NCI-H2081 treated with DMSO at 0.1 percent for 48 hours (cell line): ENCODE data around the gene UNC93B1.

Experiments used
- DNase-seq: peaks from one replicate; lab custom pipeline; 2025; lab: John Stamatoyannopoulos, UW

Gene UNC93B1

DNA sequence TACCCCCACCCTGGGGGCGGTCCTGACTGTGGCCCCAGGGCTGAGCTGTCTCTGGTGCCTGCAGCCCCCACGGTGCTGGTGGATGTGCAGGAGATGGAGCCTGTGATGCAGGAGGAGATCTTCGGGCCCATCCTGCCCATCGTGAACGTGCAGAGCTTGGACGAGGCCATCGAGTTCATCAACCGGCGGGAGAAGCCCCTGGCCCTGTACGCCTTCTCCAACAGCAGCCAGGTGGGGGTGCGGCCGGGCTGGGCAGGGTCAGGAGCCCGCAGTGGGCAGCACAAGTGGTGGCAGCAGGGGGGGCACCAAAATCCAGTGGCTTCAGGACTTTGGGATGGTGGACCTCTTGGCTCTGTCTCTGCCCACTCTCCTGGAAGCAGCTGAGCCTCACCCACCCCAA is 18.6 kb upstream of the UNC93B1 start:
- DNase-seq = no peak

DNA sequence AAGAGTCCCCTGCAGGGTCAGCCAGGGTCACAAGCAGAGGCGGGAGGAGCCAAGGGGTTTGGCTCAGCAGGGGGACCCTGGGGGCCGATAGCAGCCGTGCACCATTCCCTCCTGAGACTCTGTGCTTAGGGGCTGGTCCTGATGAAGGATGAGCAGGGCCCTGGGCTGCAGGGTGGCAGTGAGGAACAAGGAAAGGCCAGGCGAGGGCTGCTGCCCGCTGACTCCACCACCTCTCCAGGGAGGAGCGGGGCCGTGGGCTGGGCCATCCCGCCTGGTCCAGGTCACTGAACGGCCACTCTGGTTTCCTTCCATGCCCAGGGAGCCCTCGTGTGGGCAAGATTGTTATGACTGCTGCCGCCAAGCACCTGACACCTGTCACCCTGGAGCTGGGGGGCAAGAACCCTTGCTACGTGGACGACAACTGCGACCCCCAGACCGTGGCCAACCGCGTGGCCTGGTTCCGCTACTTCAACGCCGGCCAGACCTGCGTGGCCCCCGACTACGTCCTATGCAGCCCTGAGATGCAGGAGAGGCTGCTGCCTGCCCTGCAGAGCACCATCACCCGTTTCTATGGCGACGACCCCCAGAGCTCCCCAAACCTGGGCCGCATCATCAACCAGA is 17.4 kb upstream of the UNC93B1 start:
- no peak for DNase-seq

DNA sequence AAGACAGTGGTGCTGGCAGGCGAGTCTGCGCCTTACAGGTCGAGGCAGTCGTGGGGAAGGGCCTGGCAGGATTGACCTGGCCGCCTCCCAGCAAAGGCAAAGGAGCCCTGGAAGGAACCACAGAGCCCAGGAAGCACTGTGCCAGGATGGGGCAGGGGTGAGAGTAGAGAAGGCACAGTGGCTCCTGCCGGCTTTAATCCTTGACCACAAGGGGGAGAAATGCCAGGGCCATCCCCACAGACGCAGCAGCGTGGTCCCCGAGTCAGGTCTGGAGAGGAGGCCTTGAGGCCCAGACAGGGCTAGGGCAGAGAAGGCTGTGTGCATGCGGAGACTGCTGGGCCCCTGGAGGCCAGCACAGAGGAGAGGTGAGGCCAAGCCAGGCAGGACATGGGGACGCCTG is 16.7 kb upstream of the UNC93B1 start:
- no peak for DNase-seq

DNA sequence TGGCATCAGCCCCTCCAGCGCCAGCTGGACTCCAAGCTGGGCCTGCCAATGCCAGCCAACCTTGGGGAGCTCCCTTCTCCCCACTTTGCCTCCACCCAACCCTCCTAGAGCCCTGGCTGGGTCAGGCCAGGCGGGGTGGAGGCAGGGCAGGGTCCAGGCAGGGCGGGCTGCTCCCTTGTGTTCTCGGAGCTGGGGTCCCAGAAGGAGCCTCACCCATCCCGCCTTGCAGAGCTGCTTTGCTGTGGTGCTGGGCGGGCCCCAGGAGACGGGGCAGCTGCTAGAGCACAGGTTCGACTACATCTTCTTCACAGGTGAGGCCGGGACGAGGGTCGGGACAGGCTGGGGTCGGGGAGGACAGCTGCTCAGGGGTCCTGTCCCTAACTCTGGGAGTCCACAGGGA is 15.6 kb upstream of the UNC93B1 start:
- DNase-seq = no peak

DNA sequence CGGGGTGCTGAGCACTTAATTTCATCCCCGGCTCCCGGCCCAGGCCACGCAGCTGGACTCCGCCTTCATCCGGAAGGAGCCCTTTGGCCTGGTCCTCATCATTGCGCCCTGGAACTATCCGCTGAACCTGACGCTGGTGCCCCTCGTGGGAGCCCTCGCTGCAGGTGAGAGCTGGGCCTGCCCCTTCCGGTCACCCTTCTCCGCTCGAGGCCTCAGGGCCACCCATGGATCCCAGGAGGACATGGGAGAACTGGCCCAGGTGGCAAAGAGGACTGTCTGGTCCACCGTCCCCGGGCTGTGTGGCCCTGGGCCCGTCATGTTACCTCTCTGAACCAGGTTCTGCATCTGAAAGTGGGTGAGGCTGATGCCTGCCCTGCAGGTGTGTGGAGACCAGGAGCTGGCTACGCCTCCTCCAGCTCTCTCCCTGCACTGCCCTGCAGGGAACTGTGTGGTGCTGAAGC is 14.9 kb upstream of the UNC93B1 start:
- DNase-seq = no peak

DNA sequence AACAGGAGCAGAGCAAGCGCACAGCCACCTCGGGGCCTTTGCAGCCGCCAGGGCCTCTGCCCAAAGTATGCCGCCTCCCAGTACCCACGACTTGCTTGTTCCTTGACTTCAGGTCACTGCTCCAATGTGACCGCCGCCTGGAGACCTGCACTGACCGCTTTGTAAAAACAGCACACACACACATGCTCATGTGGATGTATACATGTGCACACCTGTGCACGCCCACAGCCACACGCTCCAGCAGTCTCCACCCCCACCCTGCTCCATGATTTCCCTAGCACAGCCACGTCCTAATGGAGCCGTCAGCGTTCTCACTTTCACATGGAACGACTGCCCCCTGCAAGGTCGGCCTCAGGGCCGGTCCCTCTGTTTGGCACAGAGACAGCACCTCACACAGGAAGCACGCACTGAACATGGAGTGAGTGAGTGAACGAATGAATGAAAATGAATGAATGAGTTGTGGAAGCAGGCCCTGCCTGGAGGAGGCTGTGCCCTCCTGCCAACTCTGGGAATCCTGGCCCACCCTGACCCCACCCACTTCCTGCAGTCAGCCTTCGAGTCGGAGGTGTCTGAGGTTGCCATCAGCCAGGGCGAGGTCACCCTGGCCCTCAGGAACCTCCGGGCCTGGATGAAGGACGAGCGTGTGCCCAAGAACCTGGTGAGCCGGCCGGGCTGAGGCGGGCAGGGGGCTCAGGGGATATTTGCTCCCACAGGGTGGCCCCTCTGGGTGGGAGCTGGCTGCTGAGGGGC is 14.3 kb upstream of the UNC93B1 start:
- no peak for DNase-seq

DNA sequence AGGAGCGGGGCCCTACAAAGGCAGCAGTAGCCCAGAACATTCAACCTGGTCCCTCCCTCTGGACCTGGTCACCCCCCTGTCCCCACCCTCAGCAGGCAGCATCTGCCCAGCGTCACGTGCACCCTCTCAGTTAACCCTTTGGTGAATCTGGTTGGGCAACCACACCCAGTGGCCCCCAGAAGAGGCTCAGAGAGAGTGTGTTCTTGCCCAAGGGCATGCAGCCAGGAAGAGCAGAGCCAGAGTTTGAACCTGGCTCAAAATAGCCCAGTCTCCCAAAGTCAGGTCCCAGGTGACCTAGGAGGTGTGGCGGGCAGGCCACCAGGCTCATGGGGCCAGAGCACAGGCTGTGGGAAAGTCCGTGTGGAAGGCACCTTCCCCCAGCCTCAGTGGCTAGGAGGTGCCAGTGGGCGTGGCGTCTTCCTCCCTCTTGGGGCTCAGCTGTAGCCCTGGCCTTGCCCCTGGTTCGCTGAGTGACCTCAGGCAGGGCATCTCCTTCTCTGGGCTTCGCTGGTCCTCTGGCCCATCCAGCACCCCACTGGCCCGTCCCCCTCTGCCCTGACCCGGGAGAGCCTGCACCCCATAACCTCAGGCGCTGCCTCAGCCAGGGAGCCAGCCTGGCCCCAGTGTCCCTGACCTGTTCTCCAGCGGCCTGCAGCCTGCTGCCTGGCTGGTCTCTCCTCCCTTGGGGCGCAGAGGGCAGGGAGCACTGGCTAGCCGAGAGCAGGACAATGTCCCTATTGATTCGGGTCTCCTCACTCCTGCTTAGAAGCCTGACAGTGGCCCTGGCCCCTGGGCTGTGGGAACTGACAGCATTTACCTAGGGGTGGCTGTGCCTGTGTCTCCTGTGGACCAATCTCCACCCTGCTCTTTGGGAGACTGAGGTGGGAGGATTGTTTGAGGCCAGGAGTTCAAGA is 13.3 kb upstream of the UNC93B1 start:
- no peak for DNase-seq

DNA sequence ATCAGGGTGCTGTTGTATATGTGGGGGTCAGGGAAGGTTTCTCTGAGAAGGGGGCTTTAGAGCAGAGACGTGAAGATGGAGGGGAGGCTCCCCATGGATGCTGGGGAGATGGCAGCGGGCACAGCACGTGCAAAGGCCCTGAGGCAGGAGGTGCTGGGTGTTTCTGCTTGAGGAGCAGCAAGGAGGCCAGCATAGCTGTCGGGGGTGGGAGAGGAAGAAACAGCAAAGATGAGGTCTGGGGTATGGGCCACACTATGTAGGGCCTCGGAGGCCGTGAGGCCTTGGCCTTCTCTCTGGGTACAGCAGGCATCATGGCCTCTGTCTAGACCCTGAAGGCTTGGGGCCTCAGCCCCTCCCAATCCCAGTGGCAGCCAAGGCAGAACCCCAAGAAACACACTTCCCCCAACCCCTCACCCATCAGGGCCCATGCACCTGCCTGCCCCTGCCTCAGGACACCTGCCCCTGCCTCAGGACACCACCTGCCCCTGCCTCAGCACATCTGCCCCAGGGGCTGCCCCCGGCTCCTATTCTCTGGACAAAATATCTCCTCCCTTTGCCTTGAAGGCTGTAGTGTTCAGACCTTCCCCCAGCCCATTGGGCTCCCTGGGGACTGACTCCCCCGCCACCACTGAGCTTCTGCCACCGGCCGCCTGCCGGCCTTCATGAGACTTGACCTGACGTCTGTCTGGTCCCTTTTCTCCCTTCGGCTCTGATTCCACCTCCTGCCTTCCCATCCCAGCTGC is 12.4 kb upstream of the UNC93B1 start:
- no peak for DNase-seq

DNA sequence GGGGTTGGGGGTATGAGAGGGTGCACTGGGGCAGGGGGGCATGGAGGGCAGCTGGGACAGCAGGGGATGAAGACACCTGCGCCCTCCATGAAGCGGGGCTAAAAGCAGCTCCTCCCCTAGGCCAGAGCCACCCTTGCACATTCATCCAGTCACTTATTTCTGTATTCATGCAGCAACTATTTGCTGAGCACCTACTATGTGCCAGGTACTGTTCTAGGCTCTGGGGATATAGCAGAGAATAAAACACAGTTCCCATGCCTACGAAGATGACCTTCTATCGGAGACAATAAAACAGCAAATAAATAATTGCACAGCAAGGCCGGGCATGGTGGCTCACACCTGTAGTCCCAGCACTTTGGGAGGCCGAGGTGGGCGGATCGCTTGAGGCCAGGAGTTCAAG is 11.6 kb upstream of the UNC93B1 start:
- no peak for DNase-seq

DNA sequence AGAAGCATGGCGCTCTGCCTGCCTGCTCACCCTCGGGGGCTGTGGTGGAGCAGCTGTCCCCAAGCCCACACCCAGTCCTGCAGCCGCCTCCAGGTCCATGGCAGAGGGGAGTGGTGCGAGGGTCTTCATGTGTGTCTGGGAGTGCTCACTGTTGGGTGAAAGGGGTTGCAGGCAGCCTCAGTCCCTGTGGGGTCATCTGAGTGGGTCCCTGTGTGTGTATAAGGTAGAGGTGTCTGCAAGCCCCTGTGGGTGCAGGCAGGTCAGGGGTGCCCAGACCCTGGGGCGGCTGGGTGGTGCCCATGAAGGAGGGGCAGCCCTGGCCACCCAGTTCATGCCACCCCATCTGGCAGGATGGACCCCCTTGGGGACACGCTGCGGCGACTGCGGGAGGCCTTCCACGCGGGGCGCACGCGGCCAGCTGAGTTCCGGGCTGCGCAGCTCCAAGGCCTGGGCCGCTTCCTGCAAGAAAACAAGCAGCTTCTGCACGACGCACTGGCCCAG is 11.1 kb upstream of the UNC93B1 start:
- no peak for DNase-seq

DNA sequence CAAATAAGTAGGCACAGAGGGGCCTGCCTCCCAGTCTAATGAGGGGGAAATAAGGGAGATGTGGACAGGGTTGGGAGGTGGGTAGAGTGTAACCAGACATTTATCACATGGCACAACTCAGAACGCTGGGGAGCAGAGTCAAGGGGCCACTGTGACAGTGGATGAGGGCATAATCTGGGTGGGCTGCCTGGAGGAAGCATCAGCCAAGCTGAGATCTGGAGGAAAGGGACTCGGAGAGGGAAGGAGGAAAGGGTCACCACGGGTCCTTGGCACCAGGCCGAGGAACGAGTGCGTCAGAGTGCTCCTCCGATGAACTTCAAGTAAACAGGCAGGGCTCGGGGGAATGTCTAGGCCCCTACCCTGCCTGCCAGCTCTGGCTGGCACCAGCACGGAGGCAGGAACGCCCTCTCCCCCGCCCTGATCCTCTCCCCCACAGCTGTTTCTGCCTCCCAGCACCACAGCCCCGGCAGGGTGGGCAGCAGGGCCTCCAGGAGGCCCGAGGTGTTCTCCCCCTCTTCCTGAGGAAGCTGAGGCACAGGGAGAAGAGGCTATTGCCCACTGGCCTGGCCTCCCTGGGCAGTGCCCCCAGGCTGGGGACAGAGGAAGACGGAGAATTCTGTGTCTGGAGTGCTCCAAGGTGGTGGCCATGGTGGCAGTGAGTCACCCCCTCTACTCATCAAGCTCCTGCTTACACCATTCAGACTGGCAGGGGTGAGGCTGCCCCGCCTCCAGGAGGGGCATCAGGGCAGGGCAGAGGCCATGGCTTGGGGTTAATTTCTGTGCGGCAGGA is 10.5 kb upstream of the UNC93B1 start:
- DNase-seq = no peak

DNA sequence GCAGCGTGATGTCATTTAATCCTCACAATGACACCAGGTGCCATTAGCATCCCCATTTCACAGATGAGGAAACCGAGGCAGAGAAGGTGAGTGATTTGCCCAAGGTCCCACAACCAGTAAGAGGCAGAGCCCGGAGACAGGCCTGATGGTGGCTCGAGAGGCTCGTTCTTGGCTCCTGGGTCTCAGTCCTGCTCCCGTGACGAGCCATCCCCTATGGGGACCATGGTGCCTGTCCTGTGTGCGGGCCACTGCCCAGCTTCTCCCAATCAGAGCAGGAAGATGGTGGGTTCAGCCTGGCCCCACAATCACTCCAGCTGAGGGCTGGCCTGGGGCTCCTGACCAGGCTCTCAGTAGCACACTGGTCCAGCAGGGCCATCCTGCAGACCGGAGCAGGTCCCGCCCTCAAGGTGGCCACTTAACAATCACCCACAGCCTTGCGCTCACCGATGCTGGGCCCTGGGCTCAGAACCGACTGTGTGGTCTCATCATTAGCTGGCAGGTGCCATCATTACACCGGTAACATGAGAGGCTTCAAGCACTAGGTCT is 9.8 kb upstream of the UNC93B1 start:
- DNase-seq = no peak

DNA sequence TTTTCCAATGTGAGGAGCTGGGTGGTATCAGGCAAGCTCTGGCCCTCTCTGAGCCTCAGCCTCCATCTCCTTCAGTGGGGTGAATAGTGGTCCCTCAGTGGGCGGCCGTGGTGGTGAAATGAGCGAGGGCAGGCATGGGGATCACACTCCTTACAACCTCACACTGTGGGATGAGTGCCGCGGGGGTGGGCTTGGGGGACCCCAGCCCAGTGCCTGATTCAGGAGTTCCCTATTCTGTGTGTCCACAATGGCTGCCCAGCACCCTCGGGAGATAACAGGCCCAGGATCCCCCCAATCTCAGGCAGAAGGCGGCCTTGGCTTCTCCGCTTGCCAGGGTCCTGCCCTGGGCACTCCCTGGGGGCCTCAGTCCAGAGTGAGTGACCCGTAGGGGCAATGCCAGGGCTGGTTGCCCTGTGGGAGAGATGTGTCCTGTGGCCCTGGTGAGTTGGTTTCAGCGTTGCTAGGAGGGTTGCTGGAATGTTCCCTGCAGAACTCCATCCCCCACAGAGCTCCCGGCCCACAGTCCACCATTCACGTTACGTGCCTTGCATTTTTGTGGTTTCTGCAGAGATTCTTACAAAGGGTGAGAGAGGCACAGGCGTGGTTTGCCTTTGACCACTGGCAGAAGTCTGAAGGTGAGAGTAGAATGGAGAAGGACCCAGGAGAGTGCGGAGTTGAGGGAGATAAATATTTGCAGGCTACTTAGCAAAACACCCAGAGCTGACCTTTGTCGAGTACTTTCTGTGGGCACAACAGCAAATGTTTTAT is 9.1 kb upstream of the UNC93B1 start:
- DNase-seq = no peak

DNA sequence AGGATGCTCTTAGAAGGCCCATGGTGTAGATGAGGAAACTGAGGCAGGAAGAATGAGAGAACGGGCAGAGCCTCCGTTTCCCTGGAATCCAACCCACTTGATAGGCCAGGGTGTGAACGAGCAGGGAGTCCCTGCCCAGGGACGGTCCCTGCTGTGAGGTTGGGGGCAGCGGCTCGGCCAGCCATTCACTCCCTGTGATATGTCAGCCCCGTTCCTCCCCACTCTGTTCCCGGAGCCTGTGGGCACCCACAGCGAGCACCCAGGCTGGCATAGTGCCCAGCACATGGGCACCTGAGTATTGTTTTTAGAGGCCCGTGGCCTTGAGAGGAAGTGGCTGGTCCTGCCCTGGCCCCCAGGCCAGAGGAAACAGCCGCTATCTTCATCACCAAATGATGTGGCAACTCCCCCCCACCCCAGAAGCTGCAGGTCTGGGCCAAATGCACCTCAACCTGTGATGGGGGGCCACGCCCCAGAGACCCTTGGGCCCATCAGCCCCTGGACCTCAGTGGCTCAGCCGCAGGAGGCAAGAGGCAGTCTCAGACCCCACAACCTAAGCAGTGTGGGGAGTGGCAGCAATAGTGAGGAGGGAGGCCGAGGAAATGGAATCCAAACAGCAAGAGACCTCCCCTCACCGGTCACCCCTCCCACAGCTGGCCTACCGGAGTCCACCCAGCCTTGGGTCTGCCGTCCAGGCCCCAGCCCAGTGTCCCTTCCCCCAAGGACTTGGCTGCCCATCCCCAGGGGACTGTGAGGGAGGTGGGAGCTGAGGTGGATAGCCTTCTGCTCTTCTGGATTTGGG is 8.3 kb upstream of the UNC93B1 start:
- no peak for DNase-seq

DNA sequence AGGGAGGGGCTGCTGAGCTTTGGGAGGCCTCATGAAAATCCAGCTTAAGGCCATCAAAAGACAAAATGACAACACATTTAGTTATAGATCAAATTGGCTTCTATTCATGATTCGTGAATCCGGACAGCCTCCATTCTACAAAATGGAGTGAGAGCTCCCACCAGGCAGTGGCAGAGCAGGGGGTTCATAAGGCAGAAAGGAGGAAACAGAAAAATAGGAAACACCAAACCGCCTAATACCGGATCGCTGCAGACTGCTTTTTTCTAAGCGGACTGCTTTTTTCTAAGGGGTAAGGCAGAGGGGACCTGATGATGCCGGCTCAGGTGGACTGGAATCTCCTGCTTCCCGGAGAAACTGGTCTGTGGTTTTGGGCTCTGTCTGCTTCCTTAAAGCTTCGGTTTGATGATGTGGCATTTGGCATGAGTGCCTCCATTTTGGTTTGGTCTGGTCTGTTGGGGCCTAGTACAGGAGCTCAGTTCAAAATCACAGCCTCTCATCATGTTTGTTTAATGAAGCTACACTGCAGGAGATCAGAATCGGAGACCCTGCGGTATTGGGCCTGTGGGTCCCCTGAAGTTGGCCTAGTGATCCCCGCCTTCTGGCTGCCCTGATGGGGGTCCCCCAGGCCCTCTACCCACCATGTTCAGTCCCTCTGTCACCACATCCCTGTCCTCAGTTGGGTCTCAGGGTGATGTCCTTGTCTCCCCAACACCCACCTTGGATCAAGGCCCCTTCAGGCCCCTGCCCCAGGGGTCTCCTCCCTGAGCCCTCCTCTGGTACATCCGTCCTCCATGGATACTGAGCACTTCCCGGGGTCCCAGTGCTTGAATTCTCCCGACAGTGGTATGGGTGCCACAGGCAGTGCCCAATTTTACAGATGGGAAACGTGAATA is 7.4 kb upstream of the UNC93B1 start:
- no peak for DNase-seq

DNA sequence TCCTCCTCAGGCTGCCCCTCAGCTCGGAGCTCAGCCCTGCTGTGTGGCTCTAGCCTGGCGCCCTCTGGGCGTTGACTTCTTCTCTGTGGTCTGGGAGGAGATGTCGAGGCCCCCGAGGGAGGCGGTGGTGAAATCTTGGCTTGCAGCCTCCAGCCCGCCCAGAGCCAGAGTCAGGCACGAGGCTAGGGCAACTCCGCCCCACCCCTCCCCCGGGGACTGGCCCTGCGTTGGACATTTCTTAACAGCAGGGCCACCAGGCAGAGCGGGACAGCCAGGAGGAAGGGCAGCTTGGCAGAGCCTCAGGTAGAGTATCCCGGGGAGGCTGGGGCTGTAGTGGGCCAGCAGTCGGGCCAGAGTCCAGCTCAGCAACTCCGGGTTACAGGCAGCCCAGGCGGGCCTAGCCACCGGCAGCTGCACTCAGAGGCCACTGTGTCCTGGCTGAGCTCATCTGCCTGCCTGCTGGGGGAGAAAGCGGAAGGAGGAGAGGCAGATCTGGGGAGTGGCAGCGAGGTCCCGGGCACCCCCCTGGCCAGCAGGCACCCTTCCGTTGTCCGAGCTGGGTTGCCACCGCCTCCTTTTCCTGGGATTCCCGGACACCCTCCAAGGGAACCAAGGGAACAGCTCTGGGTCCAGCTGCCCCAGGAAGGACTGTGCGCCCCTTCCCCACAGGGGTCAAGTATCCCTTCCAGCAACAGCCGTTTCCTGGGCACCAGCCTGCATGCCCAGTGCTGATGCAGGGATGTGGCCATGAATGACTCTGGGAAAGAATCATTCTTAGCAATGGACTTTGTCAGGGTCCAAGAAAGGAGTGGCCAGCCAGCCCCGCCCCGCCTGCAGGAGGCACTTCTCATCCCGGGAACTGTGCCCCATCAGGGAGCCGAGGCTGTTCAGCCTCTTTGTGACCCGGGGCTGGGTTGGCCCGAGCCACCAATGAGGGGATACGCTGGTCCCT is 6.5 kb upstream of the UNC93B1 start, which contains the start of gene ALDH3B1:
Gene ALDH3B1, plus strand, starts transcription at position 238 of the 952 bp plus-strand sequence. CDS start 4,971 bp downstream, outside the sequence.
- DNase-seq = no peak
